GM18520 (cell line): ENCODE results near the gene LST1.

ENCODE experiments used
- ATAC-seq: cut with Tn5 transposase; IDR thresholded peaks from one replicate; pipeline ENCODE4 v1.9.1; 2021; ENCODE audit not compliant: unreplicated experiment

LST1 gene

DNA sequence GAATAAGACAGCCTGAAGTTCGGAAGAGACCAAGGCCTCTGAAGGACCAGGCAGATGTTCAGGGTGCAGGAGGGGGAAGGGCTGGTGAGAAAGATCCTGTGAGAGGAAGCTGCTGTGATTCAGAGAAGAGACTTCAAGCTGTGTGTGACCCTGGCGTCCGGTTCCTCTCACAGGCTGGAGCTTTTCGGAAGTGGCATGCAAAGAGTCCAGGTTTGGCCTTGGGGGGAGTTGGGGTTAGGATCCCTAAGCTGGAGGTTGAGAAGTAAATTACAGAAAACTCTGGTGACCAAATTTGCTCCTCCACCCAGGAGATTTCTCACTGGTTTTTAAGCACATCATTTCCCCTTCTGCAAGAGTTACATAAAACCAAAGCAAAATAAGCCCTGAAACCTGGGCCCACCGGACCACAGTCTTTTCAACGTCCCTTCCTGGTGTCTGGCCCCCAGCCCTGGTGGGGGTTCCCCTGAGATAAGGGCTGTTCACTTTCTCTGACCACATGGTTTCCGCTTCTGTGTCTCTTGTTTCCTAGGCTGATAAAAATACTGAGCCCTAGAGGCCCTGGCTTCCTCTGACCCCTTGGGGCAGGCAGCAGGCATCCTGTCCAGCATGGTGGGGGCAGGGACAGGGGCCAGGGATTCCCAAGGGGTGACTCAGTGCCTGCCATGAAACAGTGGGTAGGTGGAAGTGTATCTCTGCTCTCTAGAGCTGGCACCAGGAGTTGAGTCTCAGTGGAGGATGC, 25.9 kb upstream of the LST1 start:
- peak; percentile 45 for ATAC-seq

DNA sequence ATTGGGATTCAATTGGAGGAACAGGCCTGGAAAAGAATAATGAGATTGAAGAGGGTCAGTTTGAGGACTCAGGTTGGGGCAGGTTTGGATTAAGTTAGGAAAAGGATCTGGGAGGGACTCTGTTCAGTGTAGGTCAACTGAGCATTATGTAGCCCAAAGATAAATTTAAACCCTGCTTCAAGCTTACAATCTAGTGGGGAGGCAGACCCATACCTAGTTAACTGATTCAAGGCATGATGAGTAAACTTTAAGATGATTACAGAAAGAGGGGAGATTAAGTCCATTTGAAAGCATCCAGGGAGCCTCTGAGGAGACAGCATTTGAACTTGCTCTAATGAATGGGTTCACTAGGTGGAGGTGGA, 25.4 kb upstream of the LST1 start:
- no peak for ATAC-seq

DNA sequence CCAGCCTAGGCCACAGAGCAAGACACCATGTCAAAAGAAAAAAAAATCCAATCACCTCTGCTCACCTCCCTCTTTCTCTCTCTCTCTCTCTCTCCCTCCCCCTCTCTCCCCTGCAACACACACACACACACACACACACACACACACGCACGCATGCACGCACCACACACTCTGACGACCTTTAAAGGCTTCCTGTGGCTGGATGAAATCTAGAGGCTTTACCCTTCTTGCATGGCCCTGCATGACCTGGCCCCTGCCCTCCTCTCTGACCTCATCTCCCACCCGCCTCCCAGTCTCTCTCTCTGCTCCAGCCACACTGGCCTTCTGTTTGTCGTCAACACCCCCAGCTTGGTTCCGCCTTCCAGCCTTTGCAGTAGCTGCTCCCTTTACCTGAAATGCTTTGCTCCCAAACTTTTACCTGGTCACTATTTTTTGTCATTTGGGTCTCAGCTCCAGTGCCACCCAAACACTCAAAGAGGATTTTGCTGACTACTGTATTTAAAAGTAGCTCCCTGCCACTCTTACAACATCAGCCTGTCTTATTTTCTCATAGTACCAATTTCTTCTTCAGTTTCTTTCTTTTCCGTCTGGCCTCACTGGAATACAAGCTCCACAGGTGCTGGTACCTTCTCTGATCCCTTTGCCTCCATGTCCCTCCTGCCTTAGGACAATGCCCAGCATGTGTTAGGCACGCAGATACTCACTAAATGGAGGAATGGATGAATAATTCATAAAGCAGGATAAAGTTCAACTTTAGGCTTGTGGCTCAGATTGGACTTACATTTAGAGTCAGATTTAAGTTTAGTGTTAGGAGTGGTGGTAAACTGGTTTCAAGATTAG, 18.3 kb upstream of the LST1 start:
- no peak for ATAC-seq

- peak; percentile 56 for ATAC-seq
Observed at GRCh38 chr6:31568537-31568961, 17.5 kb upstream of the LST1 start.

DNA sequence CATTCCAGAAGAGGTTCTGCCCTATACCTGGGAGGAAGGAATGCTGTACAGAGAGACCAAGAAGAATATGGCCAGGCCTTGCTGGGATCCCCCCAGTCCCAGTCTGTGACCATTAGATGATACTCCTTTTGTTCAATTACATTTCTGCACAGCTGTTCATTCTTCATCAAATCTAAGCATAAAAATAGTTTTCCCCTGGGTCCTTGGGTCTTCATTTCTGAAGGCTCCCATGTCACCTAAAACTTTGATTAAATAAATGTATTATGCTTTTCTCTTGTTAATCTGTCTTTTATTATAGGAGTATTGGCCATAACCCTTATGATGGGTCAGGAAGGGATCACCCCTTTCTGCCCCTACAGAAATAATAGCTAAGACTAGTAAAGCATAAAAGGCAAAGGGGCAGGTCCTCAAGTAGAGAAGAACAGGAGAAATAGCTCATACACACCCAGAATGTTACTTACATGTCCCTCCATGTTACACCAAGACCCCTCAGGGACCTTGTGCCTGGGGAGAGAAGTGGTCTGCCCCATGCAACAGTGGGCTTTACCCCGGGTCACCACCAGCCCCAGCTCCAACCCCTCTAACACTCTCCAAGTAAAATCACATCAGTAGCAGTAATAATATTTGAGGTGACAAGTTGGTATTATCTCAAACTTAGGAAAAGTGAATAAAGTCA, 16.1 kb upstream of the LST1 start:
- ATAC-seq, result no peak

GRCh38 chr6:31572041-31572911, 13.8 kb upstream of the LST1 start, which contains the start of gene LTA:
Gene LTA, plus strand, starts transcription at chr6:31572289. Its CDS starts 454 bp downstream, at chr6:31572743.
- ATAC-seq, result peak; percentile 32

GRCh38 chr6:31573239-31574105, 12.6 kb upstream of the LST1 start:
- ATAC-seq, result no peak

DNA sequence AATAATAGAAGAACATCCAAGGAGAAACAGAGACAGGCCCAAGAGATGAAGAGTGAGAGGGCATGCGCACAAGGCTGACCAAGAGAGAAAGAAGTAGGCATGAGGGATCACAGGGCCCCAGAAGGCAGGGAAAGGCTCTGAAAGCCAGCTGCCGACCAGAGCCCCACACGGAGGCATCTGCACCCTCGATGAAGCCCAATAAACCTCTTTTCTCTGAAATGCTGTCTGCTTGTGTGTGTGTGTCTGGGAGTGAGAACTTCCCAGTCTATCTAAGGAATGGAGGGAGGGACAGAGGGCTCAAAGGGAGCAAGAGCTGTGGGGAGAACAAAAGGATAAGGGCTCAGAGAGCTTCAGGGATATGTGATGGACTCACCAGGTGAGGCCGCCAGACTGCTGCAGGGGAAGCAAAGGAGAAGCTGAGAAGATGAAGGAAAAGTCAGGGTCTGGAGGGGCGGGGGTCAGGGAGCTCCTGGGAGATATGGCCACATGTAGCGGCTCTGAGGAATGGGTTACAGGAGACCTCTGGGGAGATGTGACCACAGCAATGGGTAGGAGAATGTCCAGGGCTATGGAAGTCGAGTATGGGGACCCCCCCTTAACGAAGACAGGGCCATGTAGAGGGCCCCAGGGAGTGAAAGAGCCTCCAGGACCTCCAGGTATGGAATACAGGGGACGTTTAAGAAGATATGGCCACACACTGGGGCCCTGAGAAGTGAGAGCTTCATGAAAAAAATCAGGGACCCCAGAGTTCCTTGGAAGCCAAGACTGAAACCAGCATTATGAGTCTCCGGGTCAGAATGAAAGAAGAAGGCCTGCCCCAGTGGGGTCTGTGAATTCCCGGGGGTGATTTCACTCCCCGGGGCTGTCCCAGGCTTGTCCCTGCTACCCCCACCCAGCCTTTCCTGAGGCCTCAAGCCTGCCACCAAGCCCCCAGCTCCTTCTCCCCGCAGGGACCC, 11.7 kb upstream of the LST1 start:
- ATAC-seq, result no peak

DNA sequence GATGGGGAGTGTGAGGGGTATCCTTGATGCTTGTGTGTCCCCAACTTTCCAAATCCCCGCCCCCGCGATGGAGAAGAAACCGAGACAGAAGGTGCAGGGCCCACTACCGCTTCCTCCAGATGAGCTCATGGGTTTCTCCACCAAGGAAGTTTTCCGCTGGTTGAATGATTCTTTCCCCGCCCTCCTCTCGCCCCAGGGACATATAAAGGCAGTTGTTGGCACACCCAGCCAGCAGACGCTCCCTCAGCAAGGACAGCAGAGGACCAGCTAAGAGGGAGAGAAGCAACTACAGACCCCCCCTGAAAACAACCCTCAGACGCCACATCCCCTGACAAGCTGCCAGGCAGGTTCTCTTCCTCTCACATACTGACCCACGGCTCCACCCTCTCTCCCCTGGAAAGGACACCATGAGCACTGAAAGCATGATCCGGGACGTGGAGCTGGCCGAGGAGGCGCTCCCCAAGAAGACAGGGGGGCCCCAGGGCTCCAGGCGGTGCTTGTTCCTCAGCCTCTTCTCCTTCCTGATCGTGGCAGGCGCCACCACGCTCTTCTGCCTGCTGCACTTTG, 10.7 kb upstream of the LST1 start, which contains the start of gene TNF:
TSS of gene TNF (plus strand) at position 231 of the 567 bp plus-strand sequence. CDS start at position 408, 177 bp downstream.
- ATAC-seq, result no peak

DNA sequence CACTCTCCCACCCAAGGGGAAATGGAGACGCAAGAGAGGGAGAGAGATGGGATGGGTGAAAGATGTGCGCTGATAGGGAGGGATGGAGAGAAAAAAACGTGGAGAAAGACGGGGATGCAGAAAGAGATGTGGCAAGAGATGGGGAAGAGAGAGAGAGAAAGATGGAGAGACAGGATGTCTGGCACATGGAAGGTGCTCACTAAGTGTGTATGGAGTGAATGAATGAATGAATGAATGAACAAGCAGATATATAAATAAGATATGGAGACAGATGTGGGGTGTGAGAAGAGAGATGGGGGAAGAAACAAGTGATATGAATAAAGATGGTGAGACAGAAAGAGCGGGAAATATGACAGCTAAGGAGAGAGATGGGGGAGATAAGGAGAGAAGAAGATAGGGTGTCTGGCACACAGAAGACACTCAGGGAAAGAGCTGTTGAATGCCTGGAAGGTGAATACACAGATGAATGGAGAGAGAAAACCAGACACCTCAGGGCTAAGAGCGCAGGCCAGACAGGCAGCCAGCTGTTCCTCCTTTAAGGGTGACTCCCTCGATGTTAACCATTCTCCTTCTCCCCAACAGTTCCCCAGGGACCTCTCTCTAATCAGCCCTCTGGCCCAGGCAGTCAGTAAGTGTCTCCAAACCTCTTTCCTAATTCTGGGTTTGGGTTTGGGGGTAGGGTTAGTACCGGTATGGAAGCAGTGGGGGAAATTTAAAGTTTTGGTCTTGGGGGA, 10.0 kb upstream of the LST1 start:
- ATAC-seq, result no peak

DNA sequence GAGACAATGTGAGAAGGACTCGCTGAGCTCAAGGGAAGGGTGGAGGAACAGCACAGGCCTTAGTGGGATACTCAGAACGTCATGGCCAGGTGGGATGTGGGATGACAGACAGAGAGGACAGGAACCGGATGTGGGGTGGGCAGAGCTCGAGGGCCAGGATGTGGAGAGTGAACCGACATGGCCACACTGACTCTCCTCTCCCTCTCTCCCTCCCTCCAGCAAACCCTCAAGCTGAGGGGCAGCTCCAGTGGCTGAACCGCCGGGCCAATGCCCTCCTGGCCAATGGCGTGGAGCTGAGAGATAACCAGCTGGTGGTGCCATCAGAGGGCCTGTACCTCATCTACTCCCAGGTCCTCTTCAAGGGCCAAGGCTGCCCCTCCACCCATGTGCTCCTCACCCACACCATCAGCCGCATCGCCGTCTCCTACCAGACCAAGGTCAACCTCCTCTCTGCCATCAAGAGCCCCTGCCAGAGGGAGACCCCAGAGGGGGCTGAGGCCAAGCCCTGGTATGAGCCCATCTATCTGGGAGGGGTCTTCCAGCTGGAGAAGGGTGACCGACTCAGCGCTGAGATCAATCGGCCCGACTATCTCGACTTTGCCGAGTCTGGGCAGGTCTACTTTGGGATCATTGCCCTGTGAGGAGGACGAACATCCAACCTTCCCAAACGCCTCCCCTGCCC, 9.0 kb upstream of the LST1 start:
- ATAC-seq, result no peak

GRCh38 chr6:31577579-31577966, 8.5 kb upstream of the LST1 start:
- no peak for ATAC-seq

DNA sequence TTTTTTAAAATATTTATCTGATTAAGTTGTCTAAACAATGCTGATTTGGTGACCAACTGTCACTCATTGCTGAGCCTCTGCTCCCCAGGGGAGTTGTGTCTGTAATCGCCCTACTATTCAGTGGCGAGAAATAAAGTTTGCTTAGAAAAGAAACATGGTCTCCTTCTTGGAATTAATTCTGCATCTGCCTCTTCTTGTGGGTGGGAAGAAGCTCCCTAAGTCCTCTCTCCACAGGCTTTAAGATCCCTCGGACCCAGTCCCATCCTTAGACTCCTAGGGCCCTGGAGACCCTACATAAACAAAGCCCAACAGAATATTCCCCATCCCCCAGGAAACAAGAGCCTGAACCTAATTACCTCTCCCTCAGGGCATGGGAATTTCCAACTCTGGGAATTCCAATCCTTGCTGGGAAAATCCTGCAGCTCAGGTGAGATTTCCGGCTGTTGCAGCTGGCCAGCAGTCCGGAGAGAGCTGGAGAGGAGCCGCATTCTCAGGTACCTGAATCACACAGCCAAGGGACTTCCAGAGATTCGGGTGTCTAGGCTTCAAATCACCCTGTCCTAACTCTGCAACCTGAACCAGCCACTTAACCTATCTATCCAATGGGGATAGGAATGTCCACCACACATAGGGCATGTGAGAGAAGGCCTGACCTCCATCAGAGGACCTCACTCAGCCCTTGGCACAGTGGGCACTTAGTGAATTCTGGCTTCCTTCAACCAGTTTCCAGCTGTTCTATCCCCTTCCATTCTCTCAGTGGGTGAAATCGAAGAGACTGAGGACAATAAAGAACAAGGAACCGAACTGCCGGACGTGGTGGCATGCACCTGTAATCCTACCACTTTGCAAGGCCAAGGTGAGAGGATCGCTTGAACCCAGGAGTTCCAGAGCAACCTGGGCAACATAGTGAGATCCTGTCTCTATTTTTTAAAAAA, 7.6 kb upstream of the LST1 start:
- no peak for ATAC-seq

DNA sequence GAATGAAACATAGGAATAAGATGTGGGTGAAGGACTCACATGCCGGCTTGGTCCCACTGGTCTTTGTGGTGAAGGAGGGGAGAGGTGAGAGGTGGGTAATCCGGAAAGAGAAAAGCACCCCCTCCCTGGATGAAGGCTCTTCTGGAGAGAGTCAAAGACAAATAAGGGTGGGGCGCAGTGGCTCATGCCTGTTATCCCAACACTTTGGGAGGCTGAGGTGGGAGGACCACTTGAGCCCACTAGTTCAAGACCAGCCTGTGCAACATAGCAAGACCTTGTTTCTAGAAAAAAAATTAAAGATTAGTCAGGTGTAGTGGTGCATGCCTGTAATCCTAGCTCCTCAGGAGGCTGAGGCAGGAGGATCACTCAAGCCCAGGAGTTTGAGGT, 7.0 kb upstream of the LST1 start:
- ATAC-seq, result no peak

GRCh38 chr6:31579546-31580437, 6.3 kb upstream of the LST1 start:
- ATAC-seq, result no peak
